ENCODE results near the gene FZR1. TPM values are rescaled to one million over a fixed set of nuclear protein-coding genes. Genes with fewer than 3 reads are reported as not detected.

FZR1 gene
- total RNA-seq, 6 donors from 2014 or later: 19.9 to 110 (median 37.5) TPM

DNA sequence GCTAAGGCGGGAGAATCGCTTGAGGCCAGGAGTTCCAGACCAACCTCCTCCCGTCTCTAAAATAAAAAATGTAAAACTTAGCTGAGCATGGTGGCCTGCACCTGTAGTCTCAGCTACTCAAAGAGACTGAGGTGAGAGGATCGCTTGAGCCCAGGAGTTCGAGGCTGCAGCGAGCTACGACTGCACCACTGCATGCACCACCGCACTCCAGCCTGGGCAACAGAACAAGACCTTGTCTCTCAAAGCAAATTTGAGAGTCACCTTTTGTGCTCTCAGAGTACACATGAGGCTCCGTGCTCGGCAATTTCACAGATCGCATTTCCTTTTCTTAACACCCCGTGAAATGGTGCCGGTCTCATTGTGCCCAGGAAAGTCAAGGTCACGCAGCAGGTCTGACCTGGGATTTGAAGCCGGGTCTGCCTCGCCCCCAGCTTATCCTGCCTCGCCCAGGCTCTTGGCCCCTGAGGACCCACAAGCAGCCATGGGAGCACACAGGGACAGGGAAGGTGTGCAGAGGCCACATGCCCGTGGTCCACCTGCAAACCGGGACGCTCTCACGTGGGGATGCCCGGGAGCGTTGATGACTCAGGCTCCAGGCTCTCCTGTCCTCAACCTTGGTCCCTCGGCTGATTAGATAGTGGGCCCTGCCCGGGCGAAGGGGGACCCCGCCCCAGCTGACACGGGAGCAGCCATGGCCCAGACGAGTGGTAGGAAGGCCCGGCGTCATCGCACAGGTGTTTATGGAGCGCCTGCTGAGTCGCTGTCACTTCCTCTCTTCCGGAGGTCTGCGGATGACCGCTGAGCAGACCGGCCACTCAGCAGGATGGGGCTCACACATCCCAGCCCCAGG, 24.6 kb upstream of the FZR1 start:
- DNase-seq: peak in 1 of 2 donors; percentile 54
- 59 to 64% methylated on average over 25 to 29 of the region's 38 CpGs for WGBS, 2 donors
- no peak overlapping the region for H3K4me3 ChIP-seq

DNA sequence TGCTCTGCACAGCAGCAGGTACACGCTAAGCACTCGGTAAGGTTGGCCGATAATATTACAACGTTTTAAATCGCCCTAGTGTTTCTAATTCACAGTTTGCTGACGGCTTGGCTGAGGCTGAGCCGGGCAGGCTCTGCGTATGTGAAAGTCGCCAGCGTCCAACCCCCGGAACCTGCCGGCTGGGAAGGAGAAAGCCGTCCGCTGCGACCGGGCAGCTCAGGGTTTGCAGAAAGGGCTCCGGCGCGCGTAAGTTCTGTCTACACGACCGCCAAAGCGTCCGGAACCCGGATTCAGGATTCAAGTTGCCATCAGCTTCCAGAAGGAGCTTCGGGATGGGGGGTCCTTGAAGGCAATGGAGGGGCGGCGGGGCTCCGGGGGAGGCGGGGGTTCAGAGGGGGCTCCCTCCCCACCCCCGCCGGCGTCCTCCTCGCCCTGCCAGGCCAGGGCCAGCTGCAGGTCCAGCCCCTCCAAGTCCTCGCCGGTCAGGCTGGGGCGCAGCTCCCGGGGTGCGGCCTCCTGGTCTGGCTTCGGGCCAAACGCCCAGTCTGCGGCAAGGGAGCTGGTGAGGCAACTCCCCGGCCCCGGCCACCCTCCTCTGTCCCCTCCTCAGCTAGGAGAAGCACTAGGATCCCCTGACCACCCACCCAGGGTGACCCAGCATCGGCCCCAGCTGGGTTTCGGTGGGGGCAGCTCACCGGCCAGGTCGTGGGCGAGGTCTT, 23.4 kb upstream of the FZR1 start:
- H3K9me3 ChIP-seq: no peaks in the 10 kb centered on the region
- no peak for ATAC-seq (ENCODE audit: low FRiP score in 2 of 2)

More for the DNA sequence above, 24.6 kb upstream of the FZR1 start:
- Histone ChIP-seq H3K27me3 (peaks cover 0 to 29% (median 10%) of the 10 kb centered on the region in 4 donors), H3K36me3 (no peaks in the 10 kb centered on the region), H3K9me3 (no peaks in the 10 kb centered on the region), H3K27ac (no peak overlapping the region), H3K4me1 (peaks cover 0 to 16% (median 0%) of the 10 kb centered on the region in 4 donors)
- no peak for ATAC-seq (ENCODE audit: low FRiP score in 2 of 2)
- TF ChIP-seq POLR2A (IDR thresholded peaks at IDR 0.05) (no peak), EP300 (IDR thresholded peaks at IDR 0.05) (no peak), POLR2AphosphoS5 (IDR thresholded peaks at IDR 0.05) (no peak)
- TF ChIP-seq, protein P1, sequence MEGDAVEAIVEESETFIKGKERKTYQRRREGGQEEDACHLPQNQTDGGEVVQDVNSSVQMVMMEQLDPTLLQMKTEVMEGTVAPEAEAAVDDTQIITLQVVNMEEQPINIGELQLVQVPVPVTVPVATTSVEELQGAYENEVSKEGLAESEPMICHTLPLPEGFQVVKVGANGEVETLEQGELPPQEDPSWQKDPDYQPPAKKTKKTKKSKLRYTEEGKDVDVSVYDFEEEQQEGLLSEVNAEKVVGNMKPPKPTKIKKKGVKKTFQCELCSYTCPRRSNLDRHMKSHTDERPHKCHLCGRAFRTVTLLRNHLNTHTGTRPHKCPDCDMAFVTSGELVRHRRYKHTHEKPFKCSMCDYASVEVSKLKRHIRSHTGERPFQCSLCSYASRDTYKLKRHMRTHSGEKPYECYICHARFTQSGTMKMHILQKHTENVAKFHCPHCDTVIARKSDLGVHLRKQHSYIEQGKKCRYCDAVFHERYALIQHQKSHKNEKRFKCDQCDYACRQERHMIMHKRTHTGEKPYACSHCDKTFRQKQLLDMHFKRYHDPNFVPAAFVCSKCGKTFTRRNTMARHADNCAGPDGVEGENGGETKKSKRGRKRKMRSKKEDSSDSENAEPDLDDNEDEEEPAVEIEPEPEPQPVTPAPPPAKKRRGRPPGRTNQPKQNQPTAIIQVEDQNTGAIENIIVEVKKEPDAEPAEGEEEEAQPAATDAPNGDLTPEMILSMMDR (IDR thresholded peaks at IDR 0.05): no peak

DNA sequence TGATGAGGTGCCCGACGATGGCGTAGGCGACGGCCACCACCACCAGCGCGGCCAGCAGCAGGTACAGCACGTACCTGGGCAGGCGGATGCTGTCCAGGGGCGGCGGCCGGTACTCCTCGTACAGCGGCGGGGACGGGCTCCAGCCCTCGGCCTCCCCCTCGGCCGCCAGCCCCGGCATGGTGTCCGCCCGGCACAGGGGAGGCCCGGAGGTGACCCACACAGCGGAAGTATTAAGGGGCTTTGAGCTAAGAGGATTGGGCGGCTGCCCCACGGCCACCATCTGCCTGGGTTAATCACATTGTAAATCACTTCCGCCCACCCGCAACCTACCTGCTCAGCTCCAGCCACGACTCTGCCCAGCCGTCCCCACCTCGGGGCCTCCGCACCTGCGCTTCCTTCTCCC, 22.9 kb upstream of the FZR1 start, which contains the start of gene SMIM44:
Gene SMIM44, minus strand, starts transcription at position 216 of the 403 bp plus-strand sequence. Its CDS starts 38 bp downstream, at position 178.
- 79 to 83% methylated on average over 10 to 33 of the region's 33 CpGs for WGBS, 2 donors
- H3K4me1 ChIP-seq: peaks cover 0 to 16% (median 0%) of the 10 kb centered on the region in 4 donors

More for the DNA sequence above, 23.4 kb upstream of the FZR1 start:
- 65 to 68% methylated on average over 16 to 36 of the region's 49 CpGs for WGBS, 2 donors
- no peak overlapping the region for H3K4me3 ChIP-seq
- peaks cover 0 to 16% (median 0%) of the 10 kb centered on the region in 4 donors for H3K4me1 ChIP-seq
- DNase-seq: peak in 1 of 2 donors; percentile 81
- H3K27ac ChIP-seq: no peak overlapping the region
- H3K27me3 ChIP-seq: peaks cover 0 to 29% (median 10%) of the 10 kb centered on the region in 4 donors
- H3K36me3 ChIP-seq: no peaks in the 10 kb centered on the region
- TF ChIP-seq, protein P1 (IDR thresholded peaks at IDR 0.05): no peak
- TF ChIP-seq EP300 (IDR thresholded peaks at IDR 0.05): no peak
- no peak for TF ChIP-seq POLR2A (IDR thresholded peaks at IDR 0.05)
- TF ChIP-seq POLR2AphosphoS5 (IDR thresholded peaks at IDR 0.05): no peak

DNA sequence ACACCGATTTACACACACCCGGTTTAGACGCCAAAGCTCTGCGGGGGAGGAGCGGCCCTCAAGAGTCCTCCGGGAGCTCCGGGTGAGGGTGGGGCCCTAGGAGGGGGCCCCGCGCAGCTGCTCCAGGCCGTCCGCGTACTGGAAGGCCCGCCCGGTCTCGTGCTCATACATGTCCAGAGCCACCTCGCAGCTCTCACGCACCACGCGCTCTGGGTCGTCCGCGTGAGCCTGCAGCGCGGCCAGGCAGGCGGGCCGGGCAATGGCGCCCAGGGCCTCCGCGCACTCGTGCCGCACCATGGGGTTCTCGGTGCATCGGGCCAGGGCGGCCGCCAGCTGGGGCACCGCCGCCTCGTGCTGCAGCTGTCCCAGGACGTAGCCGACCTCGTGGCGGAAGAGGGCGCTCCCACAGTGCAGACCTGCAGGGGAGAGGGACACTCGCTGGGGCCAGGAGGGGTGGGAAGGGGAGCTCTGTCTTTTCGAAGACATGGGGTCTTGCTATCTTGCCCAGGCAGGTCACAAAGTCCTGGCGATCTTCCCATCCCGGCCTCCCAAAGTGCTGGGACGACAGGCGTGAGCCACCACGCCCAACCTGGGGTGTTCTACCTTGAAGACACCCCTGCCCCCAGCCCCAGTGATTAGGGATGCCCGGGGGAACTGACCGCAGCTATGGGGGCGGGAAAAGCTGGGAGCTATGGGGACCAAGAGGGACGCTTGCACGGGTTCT, 14.6 kb upstream of the FZR1 start:
- 95% methylated on average over 34 to 53 of the region's 55 CpGs for WGBS, 2 donors
- Histone ChIP-seq H3K4me3 (no peak overlapping the region), H3K4me1 (no peaks in the 10 kb centered on the region), H3K27ac (no peak overlapping the region), H3K27me3 (no peaks in the 10 kb centered on the region), H3K36me3 (peaks cover 4 to 65% (median 52%) of the 10 kb centered on the region in 4 donors), H3K9me3 (no peaks in the 10 kb centered on the region)
- peak in 1 of 2 donors; percentile 84 for DNase-seq
- peak in 1 of 2 donors; percentile 9 for ATAC-seq (ENCODE audit: low FRiP score in 2 of 2)
- TF ChIP-seq POLR2AphosphoS5 (IDR thresholded peaks at IDR 0.05): no peak
- TF ChIP-seq, protein P1 (IDR thresholded peaks at IDR 0.05): no peak
- no peak for TF ChIP-seq EP300 (IDR thresholded peaks at IDR 0.05)
- TF ChIP-seq POLR2A (IDR thresholded peaks at IDR 0.05): no peak

More for the DNA sequence above, 22.9 kb upstream of the FZR1 start, which contains the start of gene SMIM44:
- H3K36me3 ChIP-seq: no peaks in the 10 kb centered on the region
- TF ChIP-seq, protein P1 (IDR thresholded peaks at IDR 0.05): no peak
- TF ChIP-seq EP300 (IDR thresholded peaks at IDR 0.05) (no peak), POLR2AphosphoS5 (IDR thresholded peaks at IDR 0.05) (no peak), POLR2A (IDR thresholded peaks at IDR 0.05) (no peak)
- no peak within 1 kb of the TSS for H3K4me3 ChIP-seq
- no peak for DNase-seq
- no peaks in the 10 kb centered on the region for H3K9me3 ChIP-seq
- ATAC-seq (ENCODE audit: low FRiP score in 2 of 2): no peak
- no peak within 1 kb of the TSS for H3K27ac ChIP-seq
- peaks cover 0 to 29% (median 10%) of the 10 kb centered on the region in 4 donors for H3K27me3 ChIP-seq
